Caco-2 (cell line): Measurements from ENCODE around the gene METTL25B. TPM values are rescaled to one million over a fixed set of nuclear protein-coding genes. Genes with fewer than 3 reads are reported as not detected.

Source experiments
- BruUV-seq: library from RNA; stranded (reverse); fragments of 400-500 nt; replicated peaks from 2 replicates; lab custom pipeline; 2021; lab: Mats Ljungman, UMichigan
- CTCF ChIA-PET: fragments of 300-600 bp; sonication (Branson Sonifier 250); formaldehyde crosslinking; loops from one replicate; lab custom pipeline; 2022; ENCODE audit warnings: antibody characterized with exemption; lab: Charles Lee
- POLR2A ChIA-PET: fragments of 300-600 bp; sonication (Branson Sonifier 250); formaldehyde crosslinking; loops from one replicate; lab custom pipeline; 2022; ENCODE audit warnings: antibody characterized with exemption; lab: Charles Lee
- DNase-seq, 2 experiments: peaks; one replicate each; pipeline versions ENCODE4 v3.0.0 to v3.0.0-alpha.2; 2020 to 2022
- H3K27me3 ChIP-seq: replicated peaks from 2 replicates; pipeline ENCODE4 v1.6.0; 2011; ENCODE audit warnings: low read length; ENCODE audit not compliant: control insufficient read depth, insufficient read depth
- H3K36me3 ChIP-seq: 2 replicates; pipeline ENCODE4 v1.5.1; 2011; ENCODE audit warnings: low read length; ENCODE audit not compliant: control insufficient read depth, insufficient read depth
- H3K4me1 ChIP-seq: fragments of 250-450 bp; sonication (Bioruptor Pico); 2 replicates; pipeline ENCODE4 v1.5.1; 2020; ENCODE audit warnings: mild to moderate bottlenecking
- H3K4me3 ChIP-seq: 2 replicates; pipeline ENCODE4 v1.5.1; 2011; ENCODE audit warnings: low read depth, mild to moderate bottlenecking, control low read depth, low read length
- H3K9me3 ChIP-seq: fragments of 250-450 bp; sonication (Bioruptor Pico); 2 replicates; pipeline ENCODE4 v1.5.1; 2020; ENCODE audit warnings: mild to moderate bottlenecking, moderate library complexity
- H3K27ac Mint-ChIP-seq: one replicate; pipeline ENCODE4 v1.8.0; 2022; ENCODE audit warnings: mixed read lengths; ENCODE audit not compliant: unreplicated experiment
- H3K27me3 Mint-ChIP-seq: one replicate; pipeline ENCODE4 v1.8.0; 2022; ENCODE audit warnings: mixed read lengths; ENCODE audit not compliant: insufficient read depth, unreplicated experiment
- H3K36me3 Mint-ChIP-seq: one replicate; pipeline ENCODE4 v1.8.0; 2022; ENCODE audit warnings: mild to moderate bottlenecking, mixed read lengths; ENCODE audit not compliant: insufficient read depth, unreplicated experiment
- H3K4me1 Mint-ChIP-seq: one replicate; pipeline ENCODE4 v1.8.0; 2022; ENCODE audit warnings: low read depth, mixed read lengths; ENCODE audit not compliant: unreplicated experiment
- H3K4me3 Mint-ChIP-seq: one replicate; pipeline ENCODE4 v1.8.0; 2022; ENCODE audit warnings: mild to moderate bottlenecking, moderate library complexity, mixed read lengths; ENCODE audit not compliant: unreplicated experiment
- H3K9me3 Mint-ChIP-seq: one replicate; pipeline ENCODE4 v1.8.0; 2022; ENCODE audit warnings: mixed read lengths; ENCODE audit not compliant: unreplicated experiment
- intact Hi-C: fragments of 100-400 bp; cut with micrococcal nuclease; formaldehyde crosslinking; loops from one replicate; pipeline ENCODE4 v1.10.0; 2022; ENCODE audit not compliant: unreplicated experiment
- total RNA-seq: library from RNA; stranded (reverse); gene quantifications from 2 replicates; pipeline ENCODE4 v1.2.3, GENCODE V29; 2022
- TF ChIP-seq, protein P1 (sequence below), 2 experiments: fragments of 200-600 bp in 1 of 2; IDR thresholded peaks; 1 replicate in 1 of 2; 2 replicates in 1 of 2; pipeline versions ENCODE4 v1.5.1 to v1.8.0; 2011 to 2022; ENCODE audit warnings: antibody characterized with exemption in 1 of 2, control low read depth in 1 of 2, inconsistent platforms in 1 of 2, low read depth in 1 of 2, low read length in 1 of 2, mild to moderate bottlenecking in 1 of 2, moderate library complexity in 1 of 2; ENCODE audit not compliant: insufficient read depth in 1 of 2, severe bottlenecking in 1 of 2, unreplicated experiment in 1 of 2

The METTL25B gene
- total RNA-seq, 1 experiment from 2014 or later: 26.6 TPM

DNA sequence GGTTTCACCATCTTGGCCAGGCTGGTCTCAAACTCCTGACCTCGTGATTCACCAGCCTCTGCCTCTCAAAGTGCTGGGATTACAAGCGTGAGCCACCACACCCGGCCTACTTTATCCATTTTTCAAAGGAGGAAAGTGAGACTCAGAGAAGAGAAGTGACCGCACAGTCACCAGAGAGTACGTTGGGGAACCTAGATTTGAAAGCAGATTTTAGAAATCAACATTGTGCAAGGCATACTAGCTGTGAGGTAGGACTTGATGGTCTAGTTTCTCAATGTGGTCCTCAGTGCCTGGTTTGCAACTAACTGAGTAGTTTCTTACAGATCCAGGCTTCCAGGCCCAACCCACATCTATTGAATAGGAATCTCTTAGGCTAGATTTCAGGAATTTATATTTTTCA is 37.4 kb downstream of the METTL25B start:
- H3K4me3 Mint-ChIP-seq: no peak overlapping the region
- peaks cover 26% of the 10 kb centered on the region for H3K4me1 Mint-ChIP-seq
- no peak overlapping the region for H3K27ac Mint-ChIP-seq
- no peak overlapping the region for H3K4me3 ChIP-seq
- POLR2A ChIA-PET: interaction anchor here (2.6 kb wide), 1 partner anchor 14 kb away, joined by 28 read pairs; the partner anchor contains the start of gene HDGF
- no peak for DNase-seq
- peaks cover 18% of the 10 kb centered on the region for H3K36me3 Mint-ChIP-seq
- H3K27me3 ChIP-seq: no peaks in the 10 kb centered on the region
- intact Hi-C loops: no loop called here
- no peaks in the 10 kb centered on the region for H3K9me3 ChIP-seq
- CTCF ChIA-PET: no interaction called here
- no peaks in the 10 kb centered on the region for H3K27me3 Mint-ChIP-seq
- H3K36me3 ChIP-seq: peaks cover 2% of the 10 kb centered on the region; the same call in 1 of the 2 replicates
- TF ChIP-seq, protein P1, sequence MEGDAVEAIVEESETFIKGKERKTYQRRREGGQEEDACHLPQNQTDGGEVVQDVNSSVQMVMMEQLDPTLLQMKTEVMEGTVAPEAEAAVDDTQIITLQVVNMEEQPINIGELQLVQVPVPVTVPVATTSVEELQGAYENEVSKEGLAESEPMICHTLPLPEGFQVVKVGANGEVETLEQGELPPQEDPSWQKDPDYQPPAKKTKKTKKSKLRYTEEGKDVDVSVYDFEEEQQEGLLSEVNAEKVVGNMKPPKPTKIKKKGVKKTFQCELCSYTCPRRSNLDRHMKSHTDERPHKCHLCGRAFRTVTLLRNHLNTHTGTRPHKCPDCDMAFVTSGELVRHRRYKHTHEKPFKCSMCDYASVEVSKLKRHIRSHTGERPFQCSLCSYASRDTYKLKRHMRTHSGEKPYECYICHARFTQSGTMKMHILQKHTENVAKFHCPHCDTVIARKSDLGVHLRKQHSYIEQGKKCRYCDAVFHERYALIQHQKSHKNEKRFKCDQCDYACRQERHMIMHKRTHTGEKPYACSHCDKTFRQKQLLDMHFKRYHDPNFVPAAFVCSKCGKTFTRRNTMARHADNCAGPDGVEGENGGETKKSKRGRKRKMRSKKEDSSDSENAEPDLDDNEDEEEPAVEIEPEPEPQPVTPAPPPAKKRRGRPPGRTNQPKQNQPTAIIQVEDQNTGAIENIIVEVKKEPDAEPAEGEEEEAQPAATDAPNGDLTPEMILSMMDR (IDR thresholded peaks at IDR 0.05; ENCODE audit: insufficient read depth in 1 of 2, low read depth in 1 of 2, low read length in 1 of 2, severe bottlenecking in 1 of 2, unreplicated experiment in 1 of 2): no peak
- H3K4me1 ChIP-seq: peaks cover 8% of the 10 kb centered on the region; the same call in 1 of the 2 replicates
- H3K9me3 Mint-ChIP-seq: no peaks in the 10 kb centered on the region
- BruUV-seq: no TSS peak

DNA sequence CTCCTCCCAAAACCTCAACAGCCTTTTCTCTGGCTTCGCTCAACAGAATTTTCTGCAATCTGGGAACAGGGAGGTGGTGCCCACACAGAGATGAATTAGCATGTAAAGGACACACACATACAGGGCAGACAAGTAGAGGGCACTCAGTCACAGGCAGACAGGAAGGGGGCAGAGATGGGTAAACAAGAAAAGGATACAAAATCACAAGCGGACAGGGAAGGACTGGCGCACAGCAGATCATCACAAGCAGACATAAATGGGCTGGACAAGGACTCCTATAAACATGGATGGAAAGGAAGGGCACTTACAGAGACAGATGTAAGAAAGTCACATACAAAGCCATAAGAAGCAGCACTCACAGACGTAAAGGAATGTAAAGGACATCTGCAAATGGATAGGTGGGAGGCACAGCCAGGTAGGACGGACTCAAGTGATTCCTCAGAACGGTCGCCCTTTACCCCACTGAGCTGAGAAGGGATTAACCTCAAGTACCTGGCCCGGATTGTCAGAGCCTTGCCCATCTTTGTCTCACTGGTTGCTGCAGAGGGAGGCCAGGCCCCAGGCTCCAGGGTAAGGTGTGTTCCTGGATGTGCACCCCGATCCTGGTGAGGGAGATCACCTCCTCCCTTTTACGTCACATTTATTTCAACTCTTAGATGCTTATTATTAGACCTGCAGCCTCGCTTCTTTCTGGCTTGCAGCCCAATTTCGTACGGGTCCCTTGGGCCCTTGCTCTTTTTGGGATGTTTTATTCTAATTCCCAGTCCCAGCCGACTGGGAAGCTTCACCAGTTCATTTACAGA is 38.2 kb downstream of the METTL25B start:
- H3K4me3 Mint-ChIP-seq: no peak overlapping the region
- H3K4me1 Mint-ChIP-seq: peaks cover 34% of the 10 kb centered on the region
- H3K4me1 ChIP-seq: peaks cover 8% of the 10 kb centered on the region; the same call in 1 of the 2 replicates
- ChIA-PET CTCF (interaction anchor here (0.7 to 1.4 kb wide), 6 partner anchors 23 to 77 kb away, joined by 3 to 13 read pairs (median 6); partner anchors contain the start of genes ISG20L2, METTL25B and MRPL24), POLR2A (interaction anchor here (0.5 to 2.6 kb wide), 9 partner anchors 8 to 82 kb away, joined by 3 to 28 read pairs (median 8); partner anchors contain the start of genes HDGF, ISG20L2, METTL25B and MRPL24)
- no peaks in the 10 kb centered on the region for H3K9me3 ChIP-seq
- intact Hi-C loops: loop anchor here (1.0 kb wide), 5 partner anchors 15 to 77 kb away; partner anchors contain the start of genes HDGF, ISG20L2, METTL25B and MRPL24
- no peak overlapping the region for H3K27ac Mint-ChIP-seq
- H3K27me3 ChIP-seq: no peaks in the 10 kb centered on the region
- H3K27me3 Mint-ChIP-seq: no peaks in the 10 kb centered on the region
- peak overlapping the region; percentile 45 for H3K4me3 ChIP-seq
- H3K36me3 ChIP-seq: peaks cover 4% of the 10 kb centered on the region
- peaks cover 26% of the 10 kb centered on the region for H3K36me3 Mint-ChIP-seq
- TF ChIP-seq, protein P1 (IDR thresholded peaks at IDR 0.05; ENCODE audit: insufficient read depth in 1 of 2, low read depth in 1 of 2, low read length in 1 of 2, severe bottlenecking in 1 of 2, unreplicated experiment in 1 of 2): no peak
- DNase-seq: peak in 1 of 2 experiments; percentile 15
- BruUV-seq: TSS peak; percentile 77
- no peaks in the 10 kb centered on the region for H3K9me3 Mint-ChIP-seq
